Endodermal cell (in vitro differentiated cells): ENCODE results near the gene KDSR. TPM values are rescaled to one million over a fixed set of nuclear protein-coding genes. Genes with fewer than 3 reads are reported as not detected.

Source experiments
- DNase-seq: peaks from one replicate; pipeline ENCODE4 v3.0.0-alpha.2; 2017
- H3K27ac ChIP-seq: 2 replicates; pipeline ENCODE4 v1.5.1; 2013; ENCODE audit warnings: mild to moderate bottlenecking, low read depth, low read length, moderate library complexity
- H3K27me3 ChIP-seq: 2 replicates; pipeline ENCODE4 v1.6.1; 2013; ENCODE audit warnings: mild to moderate bottlenecking, low read length, moderate library complexity; ENCODE audit not compliant: insufficient read depth, control insufficient read depth, poor library complexity, severe bottlenecking
- H3K36me3 ChIP-seq: 2 replicates; pipeline ENCODE4 v1.7.0; 2013; ENCODE audit warnings: mild to moderate bottlenecking, low read length, moderate library complexity; ENCODE audit not compliant: control insufficient read depth, insufficient read depth
- H3K4me1 ChIP-seq: one replicate; pipeline ENCODE4 v1.7.0; 2013; ENCODE audit warnings: low read length; ENCODE audit not compliant: control insufficient read depth, insufficient read depth
- H3K4me3 ChIP-seq: 2 replicates; pipeline ENCODE4 v1.5.1; 2013; ENCODE audit warnings: mild to moderate bottlenecking, low read length, moderate library complexity
- H3K9ac ChIP-seq: 2 replicates; pipeline ENCODE4 v1.6.1; 2013; ENCODE audit warnings: mild to moderate bottlenecking, low read length, moderate library complexity; ENCODE audit not compliant: poor library complexity, severe bottlenecking; ENCODE audit errors: extremely low read depth
- H3K9me3 ChIP-seq: 2 replicates; pipeline ENCODE4 v1.6.1; 2013; ENCODE audit warnings: mild to moderate bottlenecking, low read length, moderate library complexity; ENCODE audit not compliant: control insufficient read depth
- H3K27ac Mint-ChIP-seq: 2 replicates; pipeline ENCODE4 v1.8.0; 2020; ENCODE audit warnings: mixed read lengths
- H3K27me3 Mint-ChIP-seq: 2 replicates; pipeline ENCODE4 v1.8.0; 2021; ENCODE audit warnings: mild to moderate bottlenecking, mixed read lengths; ENCODE audit not compliant: insufficient read depth
- H3K36me3 Mint-ChIP-seq: 2 replicates; pipeline ENCODE4 v1.8.0; 2020; ENCODE audit warnings: low read depth, mixed read lengths
- H3K4me1 Mint-ChIP-seq: 2 replicates; pipeline ENCODE4 v1.8.0; 2020; ENCODE audit warnings: mixed read lengths
- H3K4me3 Mint-ChIP-seq: 2 replicates; pipeline ENCODE4 v1.8.0; 2020; ENCODE audit warnings: mild to moderate bottlenecking, moderate library complexity, mixed read lengths
- H3K9me3 Mint-ChIP-seq: 2 replicates; pipeline ENCODE4 v1.8.0; 2020; ENCODE audit warnings: mild to moderate bottlenecking, mixed read lengths
- WGBS, 2 experiments: methylation state at CpG; one replicate each; pipeline versions ENCODE4 v1.1.5 to v1.1.7; 2013; ENCODE audit warnings: missing lambda C conversion rate in 2 of 2, mixed read lengths in 1 of 2; ENCODE audit not compliant: insufficient coverage in 1 of 2, insufficient read length in 1 of 2; 5-methylcytosine and 5-hydroxymethylcytosine counted together
- total RNA-seq, 2 donors: library from RNA; stranded (reverse); fragmentation: NEBNext Ultra II Directional in 1 of 2; extraction: Animal tissue kit (Norgen Biotek cat#: 25700) in 1 of 2; gene quantifications; 2 replicates in 1 of 2; 3 replicates in 1 of 2; pipeline ENCODE4 v1.2.1, GENCODE V29; 2021
- TF ChIP-seq, protein P1 (sequence below): fragments of 200-600 bp; sonication (generic); conservative IDR thresholded peaks from 2 replicates; pipeline ENCODE4 v1.5.0; 2021; ENCODE audit warnings: antibody characterized with exemption, mild to moderate bottlenecking

Gene KDSR
- total RNA-seq, 2 donors from 2014 or later = 39.3 to 51.0 TPM

DNA sequence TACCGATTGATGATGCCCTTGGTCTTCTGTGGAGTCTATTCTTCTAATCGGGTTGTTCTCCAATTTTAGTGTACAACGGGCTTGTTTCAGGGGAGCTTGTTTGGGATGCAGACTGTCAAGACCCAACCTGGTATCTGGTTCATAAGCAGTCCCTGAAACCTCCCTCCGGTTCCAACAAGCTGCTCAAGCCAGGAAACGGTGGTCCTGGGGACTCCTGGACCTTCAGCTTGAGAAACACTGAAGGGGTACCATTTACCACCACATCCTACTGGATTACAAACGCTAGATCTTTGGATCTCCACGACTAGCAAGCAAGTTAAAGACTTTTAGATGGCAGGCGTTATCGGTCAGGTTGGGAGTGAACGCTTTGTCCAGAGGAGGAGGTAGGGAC, 49.5 kb downstream of the KDSR start:
- Histone ChIP-seq H3K4me1 (peaks cover 4% of the 10 kb centered on the region), H3K36me3 (no peaks in the 10 kb centered on the region), H3K27ac (no peak overlapping the region), H3K4me3 (no peak overlapping the region), H3K27me3 (peaks cover 59% of the 10 kb centered on the region), H3K9me3 (no peaks in the 10 kb centered on the region), H3K9ac (no peak overlapping the region)
- TF ChIP-seq, protein P1, sequence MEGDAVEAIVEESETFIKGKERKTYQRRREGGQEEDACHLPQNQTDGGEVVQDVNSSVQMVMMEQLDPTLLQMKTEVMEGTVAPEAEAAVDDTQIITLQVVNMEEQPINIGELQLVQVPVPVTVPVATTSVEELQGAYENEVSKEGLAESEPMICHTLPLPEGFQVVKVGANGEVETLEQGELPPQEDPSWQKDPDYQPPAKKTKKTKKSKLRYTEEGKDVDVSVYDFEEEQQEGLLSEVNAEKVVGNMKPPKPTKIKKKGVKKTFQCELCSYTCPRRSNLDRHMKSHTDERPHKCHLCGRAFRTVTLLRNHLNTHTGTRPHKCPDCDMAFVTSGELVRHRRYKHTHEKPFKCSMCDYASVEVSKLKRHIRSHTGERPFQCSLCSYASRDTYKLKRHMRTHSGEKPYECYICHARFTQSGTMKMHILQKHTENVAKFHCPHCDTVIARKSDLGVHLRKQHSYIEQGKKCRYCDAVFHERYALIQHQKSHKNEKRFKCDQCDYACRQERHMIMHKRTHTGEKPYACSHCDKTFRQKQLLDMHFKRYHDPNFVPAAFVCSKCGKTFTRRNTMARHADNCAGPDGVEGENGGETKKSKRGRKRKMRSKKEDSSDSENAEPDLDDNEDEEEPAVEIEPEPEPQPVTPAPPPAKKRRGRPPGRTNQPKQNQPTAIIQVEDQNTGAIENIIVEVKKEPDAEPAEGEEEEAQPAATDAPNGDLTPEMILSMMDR = no peak
- Mint-ChIP-seq H3K4me3 (peak overlapping the region; percentile 70), H3K36me3 (no peaks in the 10 kb centered on the region), H3K27ac (no peak overlapping the region), H3K9me3 (no peaks in the 10 kb centered on the region), H3K4me1 (peaks cover 12% of the 10 kb centered on the region), H3K27me3 (peaks cover 54% of the 10 kb centered on the region)
- 92 to 96% methylated on average over 9 to 10 of the region's 10 CpGs for WGBS, 2 experiments
- no peak for DNase-seq

DNA sequence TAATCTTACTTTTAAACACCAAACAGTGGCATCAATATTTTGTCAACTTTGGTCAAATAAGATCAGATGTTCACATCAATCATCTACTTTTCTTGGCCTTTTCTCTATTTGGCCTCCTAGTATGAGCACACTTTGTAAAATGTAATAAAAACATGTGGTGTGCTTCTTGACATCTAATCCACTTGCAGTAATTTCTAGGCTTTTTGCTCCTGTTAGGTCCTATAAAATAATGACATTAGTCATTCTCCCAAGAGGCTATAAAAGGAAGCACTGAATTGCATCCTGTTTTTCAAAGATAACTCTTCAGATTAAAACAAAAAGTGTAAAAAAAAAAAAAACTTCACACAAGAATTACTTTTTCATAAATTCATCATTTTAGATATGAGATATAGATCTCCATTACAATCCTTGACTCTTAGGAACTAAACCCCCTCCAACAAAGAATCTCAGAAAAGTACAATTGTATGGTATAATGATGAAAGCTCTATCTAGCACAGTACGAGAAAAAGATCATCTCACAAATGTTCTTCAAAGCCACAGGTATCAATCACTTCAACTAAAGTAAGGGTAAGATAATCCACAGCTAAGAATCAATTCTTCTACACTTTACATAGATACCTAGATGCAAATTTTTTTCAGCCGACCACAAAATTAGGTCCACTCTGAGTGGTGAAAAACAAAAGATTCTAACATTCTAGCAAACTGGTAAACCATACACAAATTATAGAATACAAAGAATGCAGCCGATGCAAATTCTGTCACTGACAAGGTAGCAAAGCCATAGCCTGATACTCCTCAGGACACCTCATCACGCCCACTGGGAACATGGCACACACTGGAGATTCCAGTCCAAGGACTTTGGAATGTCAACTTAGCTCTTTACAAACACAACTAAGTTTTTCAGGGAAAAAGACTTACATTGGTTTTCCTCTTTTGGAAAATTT, 50.1 kb downstream of the KDSR start:
- TF ChIP-seq, protein P1 = no peak
- no peak overlapping the region for H3K9ac ChIP-seq
- no peak overlapping the region for H3K27ac ChIP-seq
- Mint-ChIP-seq H3K36me3 (no peaks in the 10 kb centered on the region), H3K27me3 (peaks cover 54% of the 10 kb centered on the region), H3K4me1 (peaks cover 12% of the 10 kb centered on the region), H3K9me3 (no peaks in the 10 kb centered on the region), H3K27ac (no peak overlapping the region), H3K4me3 (no peak overlapping the region)
- no peak overlapping the region for H3K4me3 ChIP-seq
- no peaks in the 10 kb centered on the region for H3K9me3 ChIP-seq
- H3K27me3 ChIP-seq = peaks cover 59% of the 10 kb centered on the region
- WGBS, 2 experiments = 97 to 100% methylated on average over 3 to 4 of the region's 4 CpGs
- no peak for DNase-seq
- no peaks in the 10 kb centered on the region for H3K36me3 ChIP-seq
- H3K4me1 ChIP-seq = peaks cover 4% of the 10 kb centered on the region

GRCh38 chr18:63315876-63316275, 51.1 kb downstream of the KDSR start:
- H3K4me1 Mint-ChIP-seq = peaks cover 10% of the 10 kb centered on the region
- H3K9ac ChIP-seq = no peak overlapping the region
- no peak overlapping the region for H3K27ac Mint-ChIP-seq
- H3K4me3 ChIP-seq = no peak overlapping the region
- H3K9me3 Mint-ChIP-seq = no peaks in the 10 kb centered on the region
- DNase-seq = no peak
- H3K27me3 ChIP-seq = peaks cover 54% of the 10 kb centered on the region
- H3K36me3 Mint-ChIP-seq = no peaks in the 10 kb centered on the region
- H3K27me3 Mint-ChIP-seq = peaks cover 45% of the 10 kb centered on the region
- no peaks in the 10 kb centered on the region for H3K36me3 ChIP-seq
- no peak overlapping the region for H3K4me3 Mint-ChIP-seq
- TF ChIP-seq, protein P1 = no peak
- no peaks in the 10 kb centered on the region for H3K9me3 ChIP-seq
- peaks cover 4% of the 10 kb centered on the region for H3K4me1 ChIP-seq
- H3K27ac ChIP-seq = no peak overlapping the region
